NCI-H69 (cell line): ENCODE measurements around the gene TMEM201.
"Not testable (repeated sequence)": the region's sequence is repeated elsewhere in the genome, so short reads cannot be mapped to it uniquely, and the experiment has no call there.

ENCODE experiments used
- DNase-seq: peaks from one replicate; lab custom pipeline; 2025; lab: John Stamatoyannopoulos, UW

The TMEM201 gene

GRCh38 chr1:9621032-9621431 is 32.3 kb downstream of the TMEM201 start:
- no peak for DNase-seq

GRCh38 chr1:9624081-9624480 is 35.4 kb downstream of the TMEM201 start:
- no peak for DNase-seq

GRCh38 chr1:9625030-9625429 is 36.3 kb downstream of the TMEM201 start:
- not testable (repeated sequence) for DNase-seq

- DNase-seq = no peak
Measured at GRCh38 chr1:9626201-9626608, 37.5 kb downstream of the TMEM201 start.

- DNase-seq = no peak
Measured at GRCh38 chr1:9628541-9629444, 40.1 kb downstream of the TMEM201 start.

- no peak for DNase-seq
Measured at GRCh38 chr1:9629445-9630201, 40.9 kb downstream of the TMEM201 start.

- no peak for DNase-seq
Measured at GRCh38 chr1:9630331-9631111, 41.8 kb downstream of the TMEM201 start.

GRCh38 chr1:9631613-9632012 is 42.9 kb downstream of the TMEM201 start:
- no peak for DNase-seq

- DNase-seq = no peak
Measured at GRCh38 chr1:9633493-9633892, 44.8 kb downstream of the TMEM201 start.

GRCh38 chr1:9634582-9634981 is 45.9 kb downstream of the TMEM201 start:
- DNase-seq = no peak

- DNase-seq = no peak
Measured at GRCh38 chr1:9639227-9639626, 50.5 kb downstream of the TMEM201 start.

GRCh38 chr1:9643351-9644256 is 54.9 kb downstream of the TMEM201 start:
- no peak for DNase-seq

GRCh38 chr1:9646037-9646436 is 57.3 kb downstream of the TMEM201 start:
- DNase-seq = no peak

GRCh38 chr1:9648171-9648570 is 59.5 kb downstream of the TMEM201 start:
- DNase-seq = no peak

GRCh38 chr1:9649769-9650168 is 61.1 kb downstream of the TMEM201 start:
- no peak for DNase-seq

- no peak for DNase-seq
Measured at GRCh38 chr1:9651220-9651564, 62.5 kb downstream of the TMEM201 start.

- DNase-seq = peak; percentile 28
Measured at GRCh38 chr1:9651565-9652378, 63.1 kb downstream of the TMEM201 start, which contains the start of gene PIK3CD. PIK3CD (plus strand) TSS chr1:9651731; CDS start chr1:9710456, 58,725 bp downstream.

GRCh38 chr1:9652379-9653209 is 63.9 kb downstream of the TMEM201 start:
- no peak for DNase-seq

- no peak for DNase-seq
Measured at GRCh38 chr1:9653210-9653490, 64.4 kb downstream of the TMEM201 start.
